Osteoblast (primary cell): ENCODE measurements around the gene CHD3. TPM values are rescaled to one million over a fixed set of nuclear protein-coding genes. Genes with fewer than 3 reads are reported as not detected.

Experiments
- DNase-seq: peaks from one replicate; pipeline ENCODE4 v3.0.0; 2011; ENCODE audit warnings: low spot score, mixed read lengths; ENCODE audit not compliant: insufficient read length; ENCODE audit errors: missing footprints
- H2AFZ ChIP-seq: 2 replicates; pipeline ENCODE4 v1.6.0; 2011; ENCODE audit warnings: mild to moderate bottlenecking, low read length
- H3K27ac ChIP-seq: 2 replicates; pipeline ENCODE4 v1.5.1; 2011; ENCODE audit warnings: mild to moderate bottlenecking, low read depth, low read length, moderate library complexity
- H3K27me3 ChIP-seq: 2 replicates; pipeline ENCODE4 v1.6.0; 2012; ENCODE audit warnings: mild to moderate bottlenecking, control low read depth, inconsistent platforms, low read length, moderate library complexity; ENCODE audit not compliant: insufficient read depth
- H3K36me3 ChIP-seq: 2 replicates; pipeline ENCODE4 v1.5.1; 2011; ENCODE audit warnings: mild to moderate bottlenecking, low read length, control low read depth, moderate library complexity; ENCODE audit not compliant: insufficient read depth
- H3K4me1 ChIP-seq: 2 replicates; pipeline ENCODE4 v1.5.1; 2011; ENCODE audit warnings: mild to moderate bottlenecking, low read length, control low read depth, moderate library complexity; ENCODE audit not compliant: insufficient read depth
- H3K4me2 ChIP-seq: 2 replicates; pipeline ENCODE4 v1.6.0; 2011; ENCODE audit warnings: mild to moderate bottlenecking, low read length; ENCODE audit not compliant: insufficient read depth
- H3K4me3 ChIP-seq: fragments of 200-600 bp; sonication (generic); 3 replicates; pipeline ENCODE4 v1.5.1; 2012; ENCODE audit warnings: mild to moderate bottlenecking, low read length, inconsistent platforms; ENCODE audit not compliant: insufficient read depth
- H3K79me2 ChIP-seq: 2 replicates; pipeline ENCODE4 v1.6.0; 2012; ENCODE audit warnings: mild to moderate bottlenecking, low read length, control low read depth, inconsistent platforms; ENCODE audit not compliant: insufficient read depth
- H3K9me3 ChIP-seq: 2 replicates; pipeline ENCODE4 v1.5.1; 2011; ENCODE audit warnings: low read depth, low read length, control low read depth
- H4K20me1 ChIP-seq: 2 replicates; pipeline ENCODE4 v1.6.0; 2012; ENCODE audit warnings: mild to moderate bottlenecking, low read length, control low read depth; ENCODE audit not compliant: insufficient read depth
- CTCF ChIP-seq: IDR thresholded peaks from 2 replicates; pipeline ENCODE4 v1.5.1; 2011; ENCODE audit warnings: mild to moderate bottlenecking, low read depth, low read length, moderate library complexity; ENCODE audit errors: extremely low read depth
- total RNA-seq: library from RNA; depleted of rRNA; stranded (reverse); fragments of >200 nt; gene quantifications from 2 replicates; pipeline ENCODE4 v1.2.3, GENCODE V29; 2012

The CHD3 gene
- total RNA-seq, 1 donor: 97.0 TPM

DNA sequence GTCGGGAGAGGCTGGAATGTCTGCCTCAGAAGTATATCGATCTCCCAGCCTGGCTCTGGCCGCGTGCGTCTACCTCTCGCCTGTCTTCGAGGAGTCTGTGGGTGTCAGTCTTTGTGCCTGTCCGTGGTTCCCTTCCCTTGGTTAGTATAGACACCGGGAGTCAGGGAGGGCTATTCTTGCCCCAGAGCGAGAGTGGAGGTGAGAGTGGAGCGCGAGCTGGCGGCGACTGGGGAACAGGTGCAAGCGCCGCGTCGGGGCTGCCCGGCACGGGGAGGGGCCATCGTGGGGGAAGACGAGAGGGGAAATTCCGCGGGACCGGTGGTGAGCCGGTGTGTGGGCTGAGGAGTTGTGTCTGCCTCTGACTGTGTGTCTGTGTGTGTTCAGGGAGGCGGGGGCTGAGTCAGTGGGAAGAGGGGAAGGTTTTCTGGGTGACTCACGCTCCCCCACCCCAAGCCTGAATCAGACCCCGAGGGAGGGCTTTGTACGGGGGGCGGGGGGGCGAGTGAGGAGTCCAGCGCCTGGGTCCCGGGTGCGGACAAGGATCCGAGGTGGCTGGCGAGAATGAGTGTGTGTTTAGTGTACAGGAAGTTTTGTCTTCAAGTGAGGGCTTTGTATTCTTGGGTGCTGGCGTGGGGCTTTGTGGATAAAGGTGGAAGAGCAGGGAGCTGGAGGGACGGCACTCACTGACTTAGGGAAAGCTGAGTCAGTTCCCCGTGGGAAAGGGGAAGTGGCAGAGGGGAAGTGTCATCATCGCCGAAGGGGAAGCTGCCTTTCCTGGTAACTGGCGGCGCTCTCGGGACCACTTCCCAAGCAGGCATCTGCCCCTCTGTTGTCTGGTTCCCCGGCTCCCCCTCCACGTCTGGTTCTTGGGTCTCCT lies 46.0 kb upstream of the CHD3 start:
- Histone ChIP-seq H3K36me3 (peaks cover 9% of the 10 kb centered on the region), H4K20me1 (peaks cover 36% of the 10 kb centered on the region), H3K9me3 (no peaks in the 10 kb centered on the region), H3K4me2 (peak overlapping the region; percentile 97), H3K79me2 (peaks cover 37% of the 10 kb centered on the region), H3K4me3 (peak overlapping the region; percentile 81), H2AFZ (peak overlapping the region; percentile 57), H3K27ac (peak overlapping the region; percentile 99), H3K27me3 (no peaks in the 10 kb centered on the region), H3K4me1 (peaks cover 40% of the 10 kb centered on the region)
- DNase-seq: peak; percentile 98
- TF ChIP-seq CTCF: no peak

DNA sequence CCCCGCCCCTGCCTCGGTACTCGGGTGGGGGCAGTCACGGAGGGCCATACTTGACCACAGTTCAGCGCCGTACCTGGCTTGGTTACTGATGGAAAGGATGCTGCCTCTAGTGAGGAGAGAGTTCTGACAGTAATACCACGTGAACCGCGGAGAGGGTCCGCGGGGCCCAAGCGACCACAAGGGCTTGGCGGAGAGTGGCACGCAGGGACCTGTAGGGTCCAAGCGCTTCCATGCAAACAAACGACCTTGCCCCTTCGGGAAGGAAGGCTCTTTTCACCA lies 45.4 kb upstream of the CHD3 start:
- Histone ChIP-seq H3K79me2 (peaks cover 37% of the 10 kb centered on the region), H3K9me3 (no peaks in the 10 kb centered on the region), H4K20me1 (peaks cover 36% of the 10 kb centered on the region)

GRCh38 chr17:7843536-7844291 lies 44.9 kb upstream of the CHD3 start:
- peak; percentile 99 for DNase-seq
- Histone ChIP-seq H3K4me1 (peaks cover 33% of the 10 kb centered on the region), H3K9me3 (no peaks in the 10 kb centered on the region), H3K27ac (peak overlapping the region; percentile 99), H3K4me3 (peak overlapping the region; percentile 81), H3K4me2 (peak overlapping the region; percentile 97), H3K36me3 (peaks cover 14% of the 10 kb centered on the region), H4K20me1 (peaks cover 32% of the 10 kb centered on the region), H2AFZ (peak overlapping the region; percentile 64), H3K27me3 (no peaks in the 10 kb centered on the region), H3K79me2 (peaks cover 34% of the 10 kb centered on the region)
- TF ChIP-seq CTCF: no peak

More for the DNA sequence above, 45.4 kb upstream of the CHD3 start:
- H3K27me3 ChIP-seq: no peaks in the 10 kb centered on the region
- H3K27ac ChIP-seq: peak overlapping the region; percentile 99
- H2AFZ ChIP-seq: peak overlapping the region; percentile 57
- peaks cover 12% of the 10 kb centered on the region for H3K36me3 ChIP-seq
- peaks cover 37% of the 10 kb centered on the region for H3K4me1 ChIP-seq
- peak overlapping the region; percentile 81 for H3K4me3 ChIP-seq
- TF ChIP-seq CTCF: no peak
- H3K4me2 ChIP-seq: peak overlapping the region; percentile 97
- DNase-seq: peak; percentile 60
